ENCODE data around the gene TTLL6. TPM values are rescaled to one million over a fixed set of nuclear protein-coding genes. Genes with fewer than 3 reads are reported as not detected.

Gene TTLL6
- total RNA-seq, 2 donors from 2014 or later = 0.49 to 2.1 TPM

GRCh38 chr17:48767263-48767774, 49.7 kb downstream of the TTLL6 start:
- H3K27ac Mint-ChIP-seq = no peak overlapping the region
- Histone ChIP-seq H3K27ac (ENCODE audit: low read depth, low read length) (no peak overlapping the region), H3K27me3 (ENCODE audit: control insufficient read depth, insufficient read depth, low read length, poor library complexity, severe bottlenecking) (peaks cover 90% of the 10 kb centered on the region), H3K36me3 (ENCODE audit: control insufficient read depth, insufficient read depth, low read length) (no peaks in the 10 kb centered on the region), H3K9ac (ENCODE audit: extremely low read depth, low read length, poor library complexity, severe bottlenecking) (no peak overlapping the region), H3K9me3 (ENCODE audit: control insufficient read depth, low read length) (no peaks in the 10 kb centered on the region), H3K4me3 (ENCODE audit: low read length) (no peak overlapping the region), H3K4me1 (ENCODE audit: control insufficient read depth, insufficient read depth, low read length) (no peaks in the 10 kb centered on the region)
- no peak overlapping the region for H3K4me3 Mint-ChIP-seq
- H3K4me1 Mint-ChIP-seq = peaks cover 4% of the 10 kb centered on the region
- H3K27me3 Mint-ChIP-seq (ENCODE audit: insufficient read depth) = peaks cover 92% of the 10 kb centered on the region
- DNase-seq = peak; percentile 61
- H3K36me3 Mint-ChIP-seq (ENCODE audit: low read depth) = no peaks in the 10 kb centered on the region
- WGBS, 2 experiments (ENCODE audit: insufficient coverage in 1 of 2, insufficient read length in 1 of 2) = 81 to 97% methylated on average over 4 of the region's 4 CpGs
- no peaks in the 10 kb centered on the region for H3K9me3 Mint-ChIP-seq
- peak; percentile 47 for TF ChIP-seq CTCF (conservative IDR thresholded peaks at IDR 0.05)

GRCh38 chr17:48761114-48761513, 55.9 kb downstream of the TTLL6 start:
- Mint-ChIP-seq H3K27me3 (ENCODE audit: insufficient read depth) (peaks cover 99% of the 10 kb centered on the region), H3K4me3 (no peak overlapping the region), H3K4me1 (no peaks in the 10 kb centered on the region), H3K27ac (no peak overlapping the region), H3K36me3 (ENCODE audit: low read depth) (no peaks in the 10 kb centered on the region), H3K9me3 (no peaks in the 10 kb centered on the region)
- no peak for TF ChIP-seq CTCF (conservative IDR thresholded peaks at IDR 0.05)
- DNase-seq = no peak
- H3K27ac ChIP-seq (ENCODE audit: low read depth, low read length) = no peak overlapping the region
- H3K4me3 ChIP-seq (ENCODE audit: low read length) = no peak overlapping the region
- no peaks in the 10 kb centered on the region for H3K9me3 ChIP-seq (ENCODE audit: control insufficient read depth, low read length)
- H3K9ac ChIP-seq (ENCODE audit: extremely low read depth, low read length, poor library complexity, severe bottlenecking) = no peak overlapping the region
- WGBS, 2 experiments (ENCODE audit: insufficient coverage in 1 of 2, insufficient read length in 1 of 2) = 67 to 74% methylated on average over 6 of the region's 6 CpGs
- H3K36me3 ChIP-seq (ENCODE audit: control insufficient read depth, insufficient read depth, low read length) = no peaks in the 10 kb centered on the region
- no peaks in the 10 kb centered on the region for H3K4me1 ChIP-seq (ENCODE audit: control insufficient read depth, insufficient read depth, low read length)
- peaks cover 100% of the 10 kb centered on the region for H3K27me3 ChIP-seq (ENCODE audit: control insufficient read depth, insufficient read depth, low read length, poor library complexity, severe bottlenecking)

- Mint-ChIP-seq H3K36me3 (ENCODE audit: low read depth) (no peaks in the 10 kb centered on the region), H3K4me3 (no peak overlapping the region), H3K27me3 (ENCODE audit: insufficient read depth) (peaks cover 99% of the 10 kb centered on the region), H3K27ac (no peak overlapping the region), H3K4me1 (no peaks in the 10 kb centered on the region), H3K9me3 (no peaks in the 10 kb centered on the region)
- no peak overlapping the region for H3K9ac ChIP-seq (ENCODE audit: extremely low read depth, low read length, poor library complexity, severe bottlenecking)
- no peak for TF ChIP-seq CTCF (conservative IDR thresholded peaks at IDR 0.05)
- 72 to 86% methylated on average over 3 to 4 of the region's 4 CpGs for WGBS, 2 experiments (ENCODE audit: insufficient coverage in 1 of 2, insufficient read length in 1 of 2)
- no peaks in the 10 kb centered on the region for H3K36me3 ChIP-seq (ENCODE audit: control insufficient read depth, insufficient read depth, low read length)
- no peak for DNase-seq
- no peak overlapping the region for H3K4me3 ChIP-seq (ENCODE audit: low read length)
- H3K27me3 ChIP-seq (ENCODE audit: control insufficient read depth, insufficient read depth, low read length, poor library complexity, severe bottlenecking) = peaks cover 100% of the 10 kb centered on the region
- H3K4me1 ChIP-seq (ENCODE audit: control insufficient read depth, insufficient read depth, low read length) = no peaks in the 10 kb centered on the region
- no peak overlapping the region for H3K27ac ChIP-seq (ENCODE audit: low read depth, low read length)
- H3K9me3 ChIP-seq (ENCODE audit: control insufficient read depth, low read length) = no peaks in the 10 kb centered on the region
These were observed 56.6 kb downstream of the TTLL6 start for GRCh38 chr17:48760411-48760810.

Measured in endodermal cell (in vitro differentiated cells).